Stomach (tissue), 4 donors: ENCODE data around the gene ADCK2.

Experiments
- POLR2A ChIP-seq, 4 donors: fragments of 450-650 bp; IDR thresholded peaks; one replicate each; pipeline ENCODE4 v1.6.1; 2016; ENCODE audit warnings: antibody characterized with exemption in 4 of 4, control low read depth in 2 of 4, mild to moderate bottlenecking in 1 of 4, moderate library complexity in 1 of 4
- TF ChIP-seq, protein P1 (sequence below), 7 experiments: fragments of 450-650 bp in 4 of 7; fragments of 200-600 bp in 3 of 7; sonication (generic) in 3 of 7; IDR thresholded peaks; one replicate each; pipeline ENCODE4 v1.5.1; 2016 to 2019; ENCODE audit warnings: antibody characterized with exemption in 7 of 7, control low read depth in 2 of 7, mild to moderate bottlenecking in 1 of 7

DNA sequence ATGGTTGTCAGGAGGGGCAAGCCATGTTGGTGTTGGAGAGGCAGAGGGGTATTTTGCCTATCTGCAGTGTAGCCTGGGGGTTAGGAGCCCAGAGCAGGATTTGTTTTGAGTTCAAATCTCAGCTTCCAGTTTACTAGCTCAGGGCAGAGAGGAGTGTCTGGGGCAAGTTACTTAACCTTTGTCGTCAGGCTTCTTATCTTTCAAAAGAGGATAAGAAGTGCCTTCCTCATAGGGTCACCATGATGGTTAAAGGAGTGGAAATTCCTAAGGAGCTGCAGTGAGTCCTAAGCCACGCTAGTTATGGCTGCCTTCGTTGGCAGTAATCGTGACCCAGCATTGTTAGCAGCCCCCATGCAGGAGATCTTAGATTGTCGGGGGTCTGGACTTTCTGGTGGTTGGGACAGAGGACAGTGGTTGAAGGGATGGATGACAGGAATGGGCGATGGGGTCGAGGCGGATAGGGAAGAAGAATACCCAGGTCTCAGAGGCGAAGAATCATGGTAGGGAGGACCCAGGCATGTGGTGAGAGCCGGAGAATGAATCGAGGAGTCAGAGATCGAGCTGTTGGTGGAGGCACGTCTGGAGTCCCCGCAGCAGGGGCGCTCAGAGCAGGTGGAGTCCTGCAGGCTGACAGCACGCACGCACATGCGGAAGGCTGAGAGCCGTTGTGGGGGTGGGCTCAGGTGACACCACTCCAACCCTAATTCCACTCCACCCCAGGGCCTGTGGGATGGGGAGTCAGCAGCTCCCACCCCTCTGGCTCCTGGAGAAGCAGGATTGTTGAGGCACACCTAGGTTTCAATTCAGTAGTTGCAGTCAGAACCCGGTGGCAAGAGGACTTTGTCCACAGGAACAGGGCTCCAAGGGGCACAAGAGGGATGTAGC, 11.6 kb downstream of the ADCK2 start:
- TF ChIP-seq, protein P1, sequence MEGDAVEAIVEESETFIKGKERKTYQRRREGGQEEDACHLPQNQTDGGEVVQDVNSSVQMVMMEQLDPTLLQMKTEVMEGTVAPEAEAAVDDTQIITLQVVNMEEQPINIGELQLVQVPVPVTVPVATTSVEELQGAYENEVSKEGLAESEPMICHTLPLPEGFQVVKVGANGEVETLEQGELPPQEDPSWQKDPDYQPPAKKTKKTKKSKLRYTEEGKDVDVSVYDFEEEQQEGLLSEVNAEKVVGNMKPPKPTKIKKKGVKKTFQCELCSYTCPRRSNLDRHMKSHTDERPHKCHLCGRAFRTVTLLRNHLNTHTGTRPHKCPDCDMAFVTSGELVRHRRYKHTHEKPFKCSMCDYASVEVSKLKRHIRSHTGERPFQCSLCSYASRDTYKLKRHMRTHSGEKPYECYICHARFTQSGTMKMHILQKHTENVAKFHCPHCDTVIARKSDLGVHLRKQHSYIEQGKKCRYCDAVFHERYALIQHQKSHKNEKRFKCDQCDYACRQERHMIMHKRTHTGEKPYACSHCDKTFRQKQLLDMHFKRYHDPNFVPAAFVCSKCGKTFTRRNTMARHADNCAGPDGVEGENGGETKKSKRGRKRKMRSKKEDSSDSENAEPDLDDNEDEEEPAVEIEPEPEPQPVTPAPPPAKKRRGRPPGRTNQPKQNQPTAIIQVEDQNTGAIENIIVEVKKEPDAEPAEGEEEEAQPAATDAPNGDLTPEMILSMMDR (IDR thresholded peaks at IDR 0.05): no peak
- no peak for TF ChIP-seq POLR2A (IDR thresholded peaks at IDR 0.05)
